Naive thymus-derived CD8-positive, alpha-beta T cell (primary cell): Measurements from ENCODE around the gene GPRC5C. TPM values are rescaled to one million over a fixed set of nuclear protein-coding genes. Genes with fewer than 3 reads are reported as not detected.

Experiments used
- ATAC-seq, 2 donors: fragments of 150-1000 bp; cut with Tn5 transposase in 1 of 2; sonication (Bioruptor Pico), chemical (Tn5 transposase) in 1 of 2; 1 replicate in 1 of 2; 2 replicates in 1 of 2; pipeline ENCODE4 v1.10.0; 2021; ENCODE audit warnings: mild to moderate bottlenecking in 2 of 2, moderate library complexity in 2 of 2
- POLR2A ChIA-PET: fragments of 350-600 bp; sonication (Branson Sonifier 250); formaldehyde crosslinking; loops from one replicate; lab custom pipeline; 2021; ENCODE audit warnings: antibody characterized with exemption; lab: Charles Lee
- DNase-seq, 10 donors: peaks; one replicate each; pipeline versions ENCODE4 v3.0.0 to v3.0.0-alpha.2; 2020 to 2022
- H3K27ac Mint-ChIP-seq, 10 donors: one replicate each; pipeline ENCODE4 v1.8.0; 2020 to 2022; ENCODE audit warnings: mild to moderate bottlenecking in 10 of 10, mixed read lengths in 10 of 10, moderate library complexity in 4 of 10, inconsistent platforms in 1 of 10
- H3K27me3 Mint-ChIP-seq, 5 donors: one replicate each; pipeline ENCODE4 v1.8.0; 2021 to 2022; ENCODE audit warnings: mixed read lengths in 5 of 5
- H3K36me3 Mint-ChIP-seq, 3 donors: one replicate each; pipeline ENCODE4 v1.8.0; 2020 to 2022; ENCODE audit warnings: mixed read lengths in 3 of 3, mild to moderate bottlenecking in 2 of 3, inconsistent platforms in 1 of 3
- H3K4me1 Mint-ChIP-seq, 4 donors: one replicate each; pipeline ENCODE4 v1.8.0; 2021 to 2022; ENCODE audit warnings: mixed read lengths in 4 of 4
- H3K4me3 Mint-ChIP-seq, 10 donors: one replicate each; pipeline ENCODE4 v1.8.0; 2020 to 2022; ENCODE audit warnings: mild to moderate bottlenecking in 10 of 10, mixed read lengths in 10 of 10, moderate library complexity in 6 of 10, inconsistent platforms in 1 of 10
- H3K9me3 Mint-ChIP-seq, 9 donors: one replicate each; pipeline ENCODE4 v1.8.0; 2020 to 2022; ENCODE audit warnings: mixed read lengths in 9 of 9, mild to moderate bottlenecking in 3 of 9, inconsistent platforms in 1 of 9, moderate library complexity in 1 of 9
- polyA plus RNA-seq, 3 donors: library from polyadenylated mRNA; unstranded; fragments of 300-500 nt; fragmentation: Illumina TruSeq; gene quantifications; one replicate each; pipeline ENCODE4 v1.2.3, GENCODE V29; 2021
- total RNA-seq, 8 experiments: library from RNA in 2 of 8; stranded (reverse) in 2 of 8; gene quantifications; one replicate each; pipeline ENCODE4 v1.2.3 and lab custom pipeline; 2021 to 2026

The GPRC5C gene
- total and polyA plus RNA-seq, 5 experiments from 2014 or later, result 0.09 TPM; not detected in 4

DNA sequence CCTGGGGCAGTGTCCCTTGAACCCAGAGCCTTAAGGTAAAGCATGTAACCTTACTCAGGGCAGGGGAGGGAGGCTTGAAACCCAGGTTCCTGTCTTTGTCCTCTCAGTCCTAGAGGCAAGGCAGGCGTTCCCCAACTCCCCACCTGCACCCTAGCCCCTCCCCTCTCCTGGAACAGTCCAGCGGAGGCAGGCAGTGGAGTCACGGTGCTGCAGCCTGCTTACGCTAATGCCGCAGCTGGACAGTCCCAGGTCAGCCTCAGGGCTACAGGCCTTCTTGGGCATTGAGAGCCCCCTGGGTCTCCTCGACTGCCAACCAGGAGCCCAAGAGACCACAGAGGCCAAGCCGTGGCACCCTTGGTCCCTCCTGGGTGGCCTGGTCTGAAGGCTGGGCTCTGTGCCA is 27.7 kb downstream of the GPRC5C start:
- no peaks in the 10 kb centered on the region for H3K27me3 Mint-ChIP-seq
- DNase-seq, result peak in 1 of 10 donors; percentile 41
- no peaks in the 10 kb centered on the region for H3K36me3 Mint-ChIP-seq
- no peak overlapping the region for H3K4me3 Mint-ChIP-seq
- H3K9me3 Mint-ChIP-seq, result no peaks in the 10 kb centered on the region
- H3K4me1 Mint-ChIP-seq, result peaks cover 14 to 36% (median 35%) of the 10 kb centered on the region in 4 donors
- POLR2A ChIA-PET, result interaction anchor here (1.1 kb wide), 1 partner anchor 30 kb away, joined by 6 read pairs; no protein-coding TSS in a partner anchor
- H3K27ac Mint-ChIP-seq, result peak overlapping the region in 1 of 10 donors; percentile 39
- no peak for ATAC-seq

DNA sequence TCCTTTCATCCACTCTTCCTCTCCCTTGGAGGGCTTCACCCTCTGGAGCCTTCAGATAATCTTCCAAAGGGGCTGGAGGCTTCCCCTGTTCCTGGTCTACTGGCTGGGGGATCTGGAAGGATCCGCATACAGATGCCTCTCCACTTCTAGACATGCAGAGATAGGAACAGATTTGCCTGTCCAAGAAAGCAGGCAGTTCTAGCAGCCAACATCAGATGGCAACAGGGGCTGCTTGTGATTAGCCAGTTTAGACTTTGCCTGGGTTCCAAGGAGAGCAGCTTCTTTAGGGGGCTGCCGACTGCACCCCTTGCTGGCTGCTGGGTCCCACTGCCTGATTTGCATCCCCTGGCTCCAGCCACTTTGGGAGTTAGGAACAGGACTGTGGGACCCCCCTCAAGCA is 28.4 kb downstream of the GPRC5C start:
- ATAC-seq, result no peak
- H3K9me3 Mint-ChIP-seq, result no peaks in the 10 kb centered on the region
- no peaks in the 10 kb centered on the region for H3K36me3 Mint-ChIP-seq
- peak overlapping the region in 3 of 10 donors; percentile 40 to 79 (median 47) for H3K27ac Mint-ChIP-seq
- peaks cover 14 to 35% (median 35%) of the 10 kb centered on the region in 4 donors for H3K4me1 Mint-ChIP-seq
- DNase-seq, result peak in 1 of 10 donors; percentile 23
- POLR2A ChIA-PET, result interaction anchor here (0.7 to 1.1 kb wide), 2 partner anchors 30 to 235 kb away, joined by 6 read pairs; no protein-coding TSS in a partner anchor
- no peak overlapping the region for H3K4me3 Mint-ChIP-seq
- no peaks in the 10 kb centered on the region for H3K27me3 Mint-ChIP-seq

DNA sequence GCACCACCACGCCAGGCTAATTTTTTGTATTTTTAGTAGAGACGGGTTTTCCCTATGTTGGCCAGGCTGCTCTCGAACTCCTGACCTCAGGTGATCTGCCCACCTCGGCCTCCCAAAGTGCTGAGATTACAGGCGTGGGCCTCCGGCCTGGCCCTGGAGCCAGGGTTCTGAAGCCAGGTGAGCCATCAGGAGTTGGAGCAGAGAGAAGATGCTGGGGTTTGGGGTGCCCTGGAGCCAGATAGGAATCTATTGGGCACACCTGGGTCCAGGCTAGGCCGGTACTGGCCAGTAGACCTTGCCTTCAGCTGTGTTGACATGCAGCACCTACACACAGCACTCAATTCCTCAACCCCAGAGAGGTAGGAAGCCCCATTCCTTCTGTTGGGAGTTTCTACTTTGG is 29.1 kb downstream of the GPRC5C start:
- H3K27ac Mint-ChIP-seq, result peak overlapping the region in 2 of 10 donors; percentile 23 to 60
- peaks cover 14 to 35% (median 33%) of the 10 kb centered on the region in 4 donors for H3K4me1 Mint-ChIP-seq
- POLR2A ChIA-PET, result interaction anchor here (0.7 kb wide), 2 partner anchors 113 to 124 kb away, joined by 3 read pairs; no protein-coding TSS in a partner anchor
- no peaks in the 10 kb centered on the region for H3K9me3 Mint-ChIP-seq
- H3K27me3 Mint-ChIP-seq, result no peaks in the 10 kb centered on the region
- DNase-seq (peak in 1 of 10 donors; percentile 51), ATAC-seq (no peak)
- no peaks in the 10 kb centered on the region for H3K36me3 Mint-ChIP-seq
- H3K4me3 Mint-ChIP-seq, result peak overlapping the region in 2 of 10 donors; percentile 26 to 33

DNA sequence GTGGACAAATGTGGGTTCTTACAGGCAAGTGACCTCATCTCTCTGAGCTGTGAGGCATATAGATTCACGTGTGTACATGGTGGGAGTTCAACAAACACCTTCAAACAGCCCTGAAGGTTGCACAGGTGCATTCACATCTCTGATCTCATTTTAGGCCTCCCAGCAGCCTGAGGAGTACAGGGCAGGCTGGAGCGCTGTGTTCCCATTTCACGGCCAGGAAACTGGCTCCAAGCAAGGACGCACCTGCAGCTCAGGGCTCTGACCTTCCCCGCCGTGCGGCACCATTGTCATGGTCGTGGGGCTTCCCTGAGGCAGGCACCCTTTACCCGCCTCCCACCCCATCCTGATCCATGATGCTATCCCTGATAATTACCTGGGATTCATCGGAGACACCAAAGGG is 29.7 kb downstream of the GPRC5C start:
- ATAC-seq (no peak), DNase-seq (peak in 1 of 10 donors; percentile 58)
- Mint-ChIP-seq H3K36me3 (no peaks in the 10 kb centered on the region), H3K4me1 (peaks cover 14 to 36% (median 32%) of the 10 kb centered on the region in 4 donors), H3K27ac (peak overlapping the region in 5 of 10 donors; percentile 8 to 86 (median 60)), H3K4me3 (peak overlapping the region in 3 of 10 donors; percentile 26 to 36 (median 33)), H3K27me3 (no peaks in the 10 kb centered on the region), H3K9me3 (no peaks in the 10 kb centered on the region)
- POLR2A ChIA-PET, result interaction anchor here (0.7 kb wide), 2 partner anchors 113 to 125 kb away, joined by 3 read pairs; no protein-coding TSS in a partner anchor

DNA sequence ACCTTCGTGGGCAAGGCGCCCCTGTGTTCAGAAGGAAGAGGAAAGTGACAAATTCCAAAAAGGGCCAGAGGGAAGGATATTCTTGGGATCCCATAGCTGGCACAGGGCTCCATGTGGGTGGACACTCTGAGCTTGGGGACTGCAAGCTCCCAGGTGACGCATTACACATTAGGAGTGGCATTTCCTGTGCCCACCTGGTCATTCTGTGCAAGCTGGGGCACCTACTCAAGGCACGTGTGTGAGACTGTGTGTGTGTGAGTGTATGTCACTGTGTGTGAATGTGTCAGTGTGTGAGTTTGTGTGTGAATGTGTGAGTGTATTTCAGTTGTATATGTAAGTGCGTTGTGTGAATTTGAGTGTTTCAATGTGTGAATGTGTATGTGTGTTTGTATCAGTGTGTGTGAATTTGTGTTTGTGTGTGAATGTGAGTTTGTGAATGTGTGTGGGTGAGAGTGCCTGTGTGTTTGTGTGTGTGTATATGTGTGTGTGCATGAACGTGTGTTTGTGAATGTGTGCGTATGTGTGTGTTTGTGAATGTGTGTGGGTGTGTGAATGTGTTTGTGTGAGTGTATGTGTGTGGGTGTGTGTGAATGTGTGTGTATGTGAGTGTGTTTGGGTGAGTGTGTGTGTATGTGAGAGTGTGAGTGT is 33.0 kb downstream of the GPRC5C start:
- peaks cover 19 to 40% (median 23%) of the 10 kb centered on the region in 4 donors for H3K4me1 Mint-ChIP-seq
- H3K27me3 Mint-ChIP-seq, result no peaks in the 10 kb centered on the region
- POLR2A ChIA-PET, result no interaction called here
- DNase-seq (peak in 1 of 10 donors; percentile 28), ATAC-seq (no peak)
- H3K36me3 Mint-ChIP-seq, result no peaks in the 10 kb centered on the region
- no peak overlapping the region for H3K27ac Mint-ChIP-seq
- H3K9me3 Mint-ChIP-seq, result no peaks in the 10 kb centered on the region
- H3K4me3 Mint-ChIP-seq, result no peak overlapping the region

DNA sequence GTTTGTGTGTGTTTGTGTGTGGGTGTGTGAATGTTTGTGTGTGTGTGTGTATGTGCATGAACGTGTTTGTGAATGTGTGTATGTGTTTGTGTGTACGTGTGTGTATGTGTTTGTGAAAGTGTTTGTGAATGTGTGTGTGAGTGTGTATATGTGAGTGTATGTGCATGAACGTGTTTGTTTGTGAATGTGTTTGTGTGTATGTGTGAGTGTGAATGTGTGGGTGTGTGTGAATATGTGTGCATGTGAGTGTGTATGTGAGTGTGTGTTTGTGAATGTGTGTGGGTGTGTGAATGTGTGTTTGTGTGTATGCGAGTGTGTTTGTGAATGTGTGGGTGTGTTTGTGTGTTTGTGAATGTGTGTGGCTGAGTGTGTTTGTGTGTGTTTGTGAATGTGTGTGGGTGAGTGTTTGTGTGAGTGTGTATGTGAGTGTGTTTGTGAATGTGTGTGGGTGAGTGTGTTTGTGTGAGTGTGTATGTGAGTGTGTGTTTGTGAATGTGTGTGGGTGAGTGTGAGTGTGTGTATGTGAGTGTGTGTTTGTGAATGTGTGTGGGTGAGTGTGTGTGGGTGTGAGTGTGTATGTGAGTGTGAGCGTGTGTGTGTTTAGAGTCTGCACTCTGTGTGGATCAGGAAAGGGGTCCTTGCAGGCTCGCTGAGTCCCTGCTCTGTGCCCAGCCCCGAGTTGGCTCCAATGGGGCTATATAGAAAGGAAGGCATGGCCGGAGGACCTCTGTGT is 33.7 kb downstream of the GPRC5C start:
- no peak overlapping the region for H3K4me3 Mint-ChIP-seq
- POLR2A ChIA-PET, result no interaction called here
- DNase-seq (no peak), ATAC-seq (no peak)
- H3K27ac Mint-ChIP-seq, result no peak overlapping the region
- H3K27me3 Mint-ChIP-seq, result no peaks in the 10 kb centered on the region
- H3K9me3 Mint-ChIP-seq, result no peaks in the 10 kb centered on the region
- H3K4me1 Mint-ChIP-seq, result peaks cover 19 to 41% (median 25%) of the 10 kb centered on the region in 4 donors
- peaks cover 0 to 2% (median 0%) of the 10 kb centered on the region in 3 donors for H3K36me3 Mint-ChIP-seq

DNA sequence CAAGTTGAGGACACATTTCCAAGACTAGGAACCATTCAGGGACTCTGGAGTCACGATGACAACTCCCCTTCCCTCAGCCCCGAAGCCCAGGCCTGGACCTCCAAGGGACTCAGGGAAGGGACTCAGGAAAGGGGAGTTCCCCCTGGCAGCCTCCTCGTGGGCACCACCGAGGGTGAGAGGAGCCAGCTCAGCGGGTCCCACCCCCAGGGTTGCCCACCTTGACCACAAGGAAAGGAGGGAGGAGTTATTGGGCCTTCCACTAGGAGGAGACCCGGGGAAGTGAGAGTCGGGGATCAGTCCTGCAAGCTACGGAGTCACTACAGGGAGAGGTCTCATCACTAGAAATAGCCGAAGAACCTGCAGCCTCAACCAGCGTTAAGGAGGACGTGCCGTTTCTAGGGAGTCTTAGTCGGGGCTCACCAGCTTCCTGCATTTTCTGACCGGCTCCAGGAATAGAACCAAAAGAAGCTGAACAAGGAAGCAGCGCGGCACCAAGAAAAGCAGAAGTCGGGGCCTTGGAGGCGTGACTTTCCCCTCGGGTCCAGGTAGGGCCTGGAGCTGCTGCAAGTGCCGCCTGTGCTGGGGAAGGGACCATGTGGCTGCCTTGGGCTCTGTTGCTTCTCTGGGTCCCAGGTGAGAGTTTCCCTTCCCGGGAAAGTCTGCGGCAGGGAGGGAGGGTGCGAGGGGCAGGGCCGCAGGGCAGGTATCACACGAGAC is 34.4 kb downstream of the GPRC5C start, which contains the start of gene CD300A:
Gene CD300A, plus strand, starts transcription at position 524 of the 717 bp plus-strand sequence. Its CDS starts 70 bp downstream, at position 594.
- Mint-ChIP-seq H3K4me1 (peaks cover 22 to 42% (median 27%) of the 10 kb centered on the region in 4 donors), H3K9me3 (no peaks in the 10 kb centered on the region), H3K36me3 (peaks cover 0 to 2% (median 0%) of the 10 kb centered on the region in 3 donors), H3K4me3 (peak within 1 kb of the TSS in 2 of 10 donors; percentile 56 to 70), H3K27ac (peak within 1 kb of the TSS in 4 of 10 donors; percentile 48 to 95 (median 88)), H3K27me3 (no peaks in the 10 kb centered on the region)
- DNase-seq (peak in 5 of 10 donors; percentile 21 to 58 (median 32)), ATAC-seq (peak; percentile 26 to 46)
- POLR2A ChIA-PET, result interaction anchor here (0.6 kb wide), 1 partner anchor 826 kb away, joined by 3 read pairs; no protein-coding TSS in a partner anchor

DNA sequence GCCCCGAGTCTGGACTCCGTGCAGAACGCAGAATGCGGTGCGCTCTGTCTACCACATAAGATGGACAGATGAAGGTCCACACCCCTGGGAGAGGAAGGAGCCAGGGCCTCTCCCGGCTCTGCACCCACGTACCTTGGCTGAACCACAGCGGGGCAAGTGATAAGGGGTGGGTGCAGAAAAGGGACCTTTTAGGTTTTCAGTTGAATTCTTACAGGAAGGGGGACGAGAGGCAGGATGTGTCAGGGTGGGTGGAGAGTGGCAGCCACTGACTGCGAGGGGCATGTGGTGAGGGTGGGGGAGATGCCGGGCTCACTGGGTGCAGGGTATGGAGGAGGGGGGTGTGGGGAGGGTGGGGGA is 34.9 kb downstream of the GPRC5C start:
- ATAC-seq, result peak; percentile 42 to 56
- peaks cover 25 to 36% (median 30%) of the 10 kb centered on the region in 4 donors for H3K4me1 Mint-ChIP-seq

DNA sequence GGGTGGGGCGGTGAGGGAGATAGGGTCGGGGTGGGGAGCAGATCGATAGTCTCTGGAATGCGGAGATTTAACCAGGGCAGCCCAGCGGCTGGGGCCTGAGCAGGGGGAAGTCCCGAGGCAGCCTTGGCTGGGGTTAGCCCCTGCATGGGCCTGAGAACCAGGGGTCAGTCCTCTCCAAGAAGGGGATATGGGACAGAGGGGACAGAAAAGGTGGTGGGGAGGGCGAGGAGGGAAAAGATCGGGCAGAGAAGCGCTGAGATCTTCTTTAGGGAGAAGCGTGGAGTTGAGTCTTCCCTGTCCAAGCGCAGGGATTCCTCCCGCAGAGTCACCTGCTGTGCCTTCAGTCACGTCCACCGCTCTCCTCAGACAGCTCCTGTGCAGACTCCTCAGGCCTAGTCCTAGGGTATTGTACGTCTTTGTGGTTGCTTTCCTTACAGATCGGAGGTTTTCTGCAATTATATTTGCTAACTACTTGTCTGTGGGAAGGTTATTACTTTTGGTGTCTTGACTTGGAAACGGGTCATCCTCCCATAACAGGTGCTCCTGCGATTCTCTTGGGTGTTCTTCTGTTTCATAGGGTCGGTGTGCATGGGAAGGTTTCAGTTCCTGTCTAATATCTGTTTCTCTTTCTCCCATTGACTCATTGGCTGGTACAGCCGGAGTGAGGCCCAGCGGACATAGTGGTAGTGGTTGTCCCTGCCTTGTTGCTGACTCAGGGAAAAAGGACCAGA is 35.5 kb downstream of the GPRC5C start:
- peak overlapping the region in 2 of 10 donors; percentile 53 to 70 for H3K4me3 Mint-ChIP-seq

More for the DNA sequence above, 34.9 kb downstream of the GPRC5C start:
- DNase-seq, result peak in 4 of 10 donors; percentile 21 to 46 (median 40)
- POLR2A ChIA-PET, result interaction anchor here (0.6 kb wide), 1 partner anchor 826 kb away, joined by 3 read pairs; no protein-coding TSS in a partner anchor
- H3K36me3 Mint-ChIP-seq, result peaks cover 0 to 2% (median 0%) of the 10 kb centered on the region in 3 donors
- H3K27ac Mint-ChIP-seq, result peak overlapping the region in 1 of 10 donors; percentile 48
- peak overlapping the region in 1 of 10 donors; percentile 56 for H3K4me3 Mint-ChIP-seq
- H3K9me3 Mint-ChIP-seq, result no peaks in the 10 kb centered on the region
- H3K27me3 Mint-ChIP-seq, result no peaks in the 10 kb centered on the region

DNA sequence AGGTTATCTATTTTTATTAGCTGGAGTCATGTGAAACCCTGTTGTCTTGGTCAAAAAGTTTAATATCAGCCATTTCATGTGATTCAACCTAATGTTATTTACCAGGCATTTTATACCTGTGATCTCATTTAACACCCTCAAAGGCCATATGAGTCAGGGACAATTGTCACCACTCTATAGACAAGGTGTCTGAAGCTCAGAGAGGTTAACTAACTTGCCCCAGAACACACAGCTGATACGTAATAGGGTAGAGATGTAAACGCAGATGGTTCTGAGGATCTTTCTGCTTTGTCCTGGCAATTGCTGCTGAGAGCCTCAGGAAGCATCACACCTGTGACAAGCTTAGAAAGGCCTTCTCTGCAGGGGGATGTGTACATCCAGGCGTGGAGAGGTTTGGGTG is 39.5 kb downstream of the GPRC5C start:
- POLR2A ChIA-PET, result interaction anchor here (0.6 to 1.5 kb wide), 2 partner anchors 9 to 63 kb away, joined by 3 read pairs; no protein-coding TSS in a partner anchor
- Mint-ChIP-seq H3K27me3 (no peaks in the 10 kb centered on the region), H3K36me3 (peaks cover 5 to 6% (median 6%) of the 10 kb centered on the region in 3 donors), H3K4me3 (peak overlapping the region in 2 of 10 donors; percentile 69 to 71), H3K4me1 (peaks cover 31 to 73% (median 52%) of the 10 kb centered on the region in 4 donors), H3K27ac (peak overlapping the region in 7 of 10 donors; percentile 1 to 87 (median 39)), H3K9me3 (peaks cover 0 to 15% (median 3%) of the 10 kb centered on the region in 9 donors)
- DNase-seq (peak in 1 of 10 donors; percentile 42), ATAC-seq (no peak)

More for the DNA sequence above, 35.5 kb downstream of the GPRC5C start:
- H3K4me1 Mint-ChIP-seq, result peaks cover 25 to 35% (median 33%) of the 10 kb centered on the region in 4 donors
- H3K36me3 Mint-ChIP-seq, result peaks cover 0 to 2% (median 0%) of the 10 kb centered on the region in 3 donors
- peak overlapping the region in 4 of 10 donors; percentile 36 to 95 (median 88) for H3K27ac Mint-ChIP-seq
- peak in 1 of 10 donors; percentile 45 for DNase-seq
- H3K9me3 Mint-ChIP-seq, result no peaks in the 10 kb centered on the region
- peak in 1 of 2 donors; percentile 16 for ATAC-seq
- POLR2A ChIA-PET, result no interaction called here
- no peaks in the 10 kb centered on the region for H3K27me3 Mint-ChIP-seq

DNA sequence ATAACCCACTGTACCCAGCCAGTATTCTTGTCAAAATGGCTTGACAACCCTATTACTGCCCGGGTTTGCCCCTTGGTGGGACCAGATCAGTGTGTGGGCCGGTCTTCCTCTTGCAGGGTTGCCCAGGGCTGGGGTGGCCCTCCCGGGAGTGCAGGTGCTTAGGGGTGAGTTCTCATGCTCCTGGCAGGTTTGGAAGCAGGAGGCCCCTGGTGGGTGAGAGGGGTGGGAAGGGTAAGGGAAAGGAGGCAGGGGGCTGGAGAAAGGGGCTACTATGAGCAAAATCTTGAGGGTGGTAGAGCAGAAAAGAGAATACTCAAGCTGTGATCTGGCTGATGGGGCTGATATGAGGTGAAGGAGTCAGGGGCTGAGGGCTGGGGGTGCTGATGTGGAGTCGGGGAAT is 41.0 kb downstream of the GPRC5C start:
- H3K36me3 Mint-ChIP-seq, result peaks cover 5 to 10% (median 6%) of the 10 kb centered on the region in 3 donors
- peak overlapping the region in 5 of 10 donors; percentile 6 to 90 (median 87) for H3K27ac Mint-ChIP-seq
- no peak for DNase-seq
- peak overlapping the region in 5 of 10 donors; percentile 26 to 79 (median 73) for H3K4me3 Mint-ChIP-seq
- H3K4me1 Mint-ChIP-seq, result peaks cover 30 to 81% (median 49%) of the 10 kb centered on the region in 4 donors
- H3K9me3 Mint-ChIP-seq, result peaks cover 0 to 18% (median 3%) of the 10 kb centered on the region in 9 donors
- no peaks in the 10 kb centered on the region for H3K27me3 Mint-ChIP-seq
- POLR2A ChIA-PET, result no interaction called here
- no peak for ATAC-seq
